Right atrium auricular region (tissue), 2 donors: Measurements from ENCODE around the gene HMGXB3. TPM values are rescaled to one million over a fixed set of nuclear protein-coding genes. Genes with fewer than 3 reads are reported as not detected.

Experiments used
- DNase-seq: peaks from one replicate; pipeline ENCODE4 v3.0.0-alpha.2; 2019; ENCODE audit warnings: low spot score
- H3K27ac ChIP-seq, 2 donors: fragments of 200-600 bp; sonication (generic); 1 replicate in 1 of 2; 2 replicates in 1 of 2; pipeline ENCODE4 v1.5.1; 2016 to 2019
- H3K27me3 ChIP-seq, 2 donors: fragments of 200-600 bp; sonication (generic); one replicate each; pipeline versions ENCODE4 v1.5.1 to v1.6.0; 2017 to 2019
- H3K36me3 ChIP-seq: fragments of 200-600 bp; sonication (generic); one replicate; pipeline ENCODE4 v1.5.1; 2016
- H3K4me1 ChIP-seq, 2 donors: fragments of 200-600 bp; sonication (generic); one replicate each; pipeline versions ENCODE4 v1.5.1 to v1.6.0; 2017 to 2019
- H3K4me3 ChIP-seq, 2 donors: fragments of 200-600 bp; sonication (generic); 1 replicate in 1 of 2; 2 replicates in 1 of 2; pipeline ENCODE4 v1.5.1; 2017 to 2019; ENCODE audit warnings: mild to moderate bottlenecking in 1 of 2, moderate library complexity in 1 of 2
- H3K9me3 ChIP-seq, 2 donors: fragments of 200-600 bp; sonication (generic); one replicate each; pipeline ENCODE4 v1.5.1; 2019
- CTCF ChIP-seq, 2 donors: fragments of 200-600 bp; sonication (generic); IDR thresholded peaks; one replicate each; pipeline ENCODE4 v1.5.1; 2019; ENCODE audit warnings: antibody characterized with exemption in 2 of 2
- total RNA-seq, 2 donors: library from RNA; depleted of rRNA; stranded (reverse); fragments of >200 nt; gene quantifications; one replicate each; pipeline ENCODE4 v1.1.0, GENCODE V29; 2016

Gene HMGXB3
- total RNA-seq, 2 donors from 2014 or later, result 18.4 to 21.1 TPM

- DNase-seq, result no peak
- peaks cover 0 to 19% of the 10 kb centered on the region in 2 donors for H3K4me1 ChIP-seq
- H3K9me3 ChIP-seq, result no peaks in the 10 kb centered on the region
- no peak overlapping the region for H3K4me3 ChIP-seq
- TF ChIP-seq CTCF (IDR thresholded peaks at IDR 0.05), result peak; percentile 28 to 60
- H3K27me3 ChIP-seq, result no peaks in the 10 kb centered on the region
- no peak overlapping the region for H3K27ac ChIP-seq
- no peaks in the 10 kb centered on the region for H3K36me3 ChIP-seq
Observed at GRCh38 chr5:149961957-149962409, 38.6 kb upstream of the HMGXB3 start.

- Histone ChIP-seq H3K9me3 (no peaks in the 10 kb centered on the region), H3K36me3 (no peaks in the 10 kb centered on the region), H3K27me3 (no peaks in the 10 kb centered on the region), H3K27ac (no peak overlapping the region), H3K4me3 (no peak overlapping the region), H3K4me1 (peaks cover 0 to 19% of the 10 kb centered on the region in 2 donors)
- TF ChIP-seq CTCF (IDR thresholded peaks at IDR 0.05), result no peak
- DNase-seq, result no peak
Observed at GRCh38 chr5:149962601-149963300, 37.8 kb upstream of the HMGXB3 start.

GRCh38 chr5:149963729-149964128 lies 36.8 kb upstream of the HMGXB3 start:
- no peaks in the 10 kb centered on the region for H3K9me3 ChIP-seq
- no peaks in the 10 kb centered on the region for H3K27me3 ChIP-seq
- TF ChIP-seq CTCF (IDR thresholded peaks at IDR 0.05), result no peak
- no peaks in the 10 kb centered on the region for H3K36me3 ChIP-seq
- DNase-seq, result no peak
- no peak overlapping the region for H3K4me3 ChIP-seq
- H3K4me1 ChIP-seq, result peaks cover 0 to 19% of the 10 kb centered on the region in 2 donors
- H3K27ac ChIP-seq, result no peak overlapping the region

GRCh38 chr5:149966946-149967345 lies 33.6 kb upstream of the HMGXB3 start:
- no peaks in the 10 kb centered on the region for H3K36me3 ChIP-seq
- TF ChIP-seq CTCF (IDR thresholded peaks at IDR 0.05), result no peak
- H3K4me1 ChIP-seq, result peaks cover 0 to under 1% of the 10 kb centered on the region in 2 donors
- DNase-seq, result no peak
- no peaks in the 10 kb centered on the region for H3K9me3 ChIP-seq
- no peaks in the 10 kb centered on the region for H3K27me3 ChIP-seq
- no peak overlapping the region for H3K4me3 ChIP-seq
- no peak overlapping the region for H3K27ac ChIP-seq

- no peaks in the 10 kb centered on the region for H3K27me3 ChIP-seq
- no peak overlapping the region for H3K4me3 ChIP-seq
- H3K4me1 ChIP-seq, result no peaks in the 10 kb centered on the region
- H3K9me3 ChIP-seq, result no peaks in the 10 kb centered on the region
- H3K36me3 ChIP-seq, result no peaks in the 10 kb centered on the region
- no peak for DNase-seq
- no peak for TF ChIP-seq CTCF (IDR thresholded peaks at IDR 0.05)
- H3K27ac ChIP-seq, result no peak overlapping the region
Observed at GRCh38 chr5:149969181-149969930, 31.2 kb upstream of the HMGXB3 start.
